ENCODE data around the gene MARCHF3.
"Not testable (repeated sequence)": the region's sequence is repeated elsewhere in the genome, so short reads cannot be mapped to it uniquely, and the experiment has no call there.

Gene MARCHF3

DNA sequence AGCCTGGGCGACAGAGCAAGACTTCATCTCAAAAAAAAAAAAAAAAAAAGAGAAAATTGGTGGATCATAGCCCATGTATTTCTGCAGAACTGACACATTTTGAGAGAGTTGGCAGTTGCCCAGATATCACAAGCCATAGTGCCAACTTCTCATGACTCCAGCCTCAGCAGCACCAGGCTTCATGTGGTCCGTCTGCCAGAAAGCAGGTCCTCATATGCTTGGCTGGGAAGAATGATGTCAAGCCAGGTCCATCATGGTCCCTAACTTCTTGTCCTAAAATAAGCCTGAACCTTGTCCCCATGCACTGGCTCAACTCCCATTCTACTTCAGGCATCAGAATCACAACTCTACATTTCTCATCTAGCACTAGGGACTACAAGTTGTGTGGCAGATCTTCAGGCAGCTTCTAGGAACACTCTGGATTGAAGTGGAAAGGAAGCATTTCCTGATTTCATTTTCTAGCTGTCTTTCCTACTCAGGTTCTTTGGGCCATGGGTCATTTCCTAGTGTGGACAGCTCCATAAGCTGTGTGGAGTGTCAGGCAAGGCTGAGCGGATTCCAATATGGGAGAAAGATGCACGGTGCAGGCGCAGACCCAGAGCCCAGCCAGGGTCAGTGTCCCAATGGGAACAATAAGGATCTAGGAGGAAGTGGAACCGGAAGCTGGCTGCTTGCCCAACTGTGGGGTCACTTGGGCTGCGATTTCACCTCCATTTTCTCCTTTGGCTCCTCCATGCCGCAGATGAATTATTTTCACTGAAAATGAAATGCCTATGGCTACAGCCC, 163.3 kb downstream of the MARCHF3 start:
- no peak for DNase-seq

GRCh38 chr5:126865299-126865698, 165.1 kb downstream of the MARCHF3 start:
- DNase-seq: no peak

DNA sequence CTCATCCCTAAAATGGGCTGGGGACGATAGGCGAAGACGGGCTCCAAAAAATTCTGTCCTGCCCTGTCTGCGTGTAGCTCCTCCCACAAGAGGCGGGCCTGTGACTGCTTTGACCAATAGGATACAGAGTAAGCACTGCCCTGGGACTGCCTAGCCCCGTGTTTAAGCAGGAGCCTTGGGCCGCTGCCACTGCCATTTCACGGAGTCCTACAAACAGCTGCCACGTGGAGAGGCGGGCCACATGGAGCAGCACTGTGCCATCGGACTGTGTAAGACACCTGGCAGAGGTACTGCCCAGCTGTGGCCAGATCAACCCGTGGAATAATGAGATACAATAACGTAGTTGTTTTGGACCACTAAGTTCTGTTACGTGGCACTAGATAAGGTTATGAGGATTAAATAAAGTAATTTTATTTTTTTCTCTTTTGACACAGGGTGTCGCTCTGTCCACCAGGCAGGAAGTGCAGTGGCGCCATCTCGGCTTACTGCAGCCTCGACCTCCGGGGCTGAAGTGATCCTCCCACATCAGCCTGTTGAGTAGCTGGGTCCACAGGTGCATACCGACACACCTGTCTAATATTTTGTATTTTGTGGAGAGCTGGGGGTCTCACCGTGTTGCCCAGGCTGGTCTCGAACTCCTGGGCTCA, 166.2 kb downstream of the MARCHF3 start:
- DNase-seq: no peak

DNA sequence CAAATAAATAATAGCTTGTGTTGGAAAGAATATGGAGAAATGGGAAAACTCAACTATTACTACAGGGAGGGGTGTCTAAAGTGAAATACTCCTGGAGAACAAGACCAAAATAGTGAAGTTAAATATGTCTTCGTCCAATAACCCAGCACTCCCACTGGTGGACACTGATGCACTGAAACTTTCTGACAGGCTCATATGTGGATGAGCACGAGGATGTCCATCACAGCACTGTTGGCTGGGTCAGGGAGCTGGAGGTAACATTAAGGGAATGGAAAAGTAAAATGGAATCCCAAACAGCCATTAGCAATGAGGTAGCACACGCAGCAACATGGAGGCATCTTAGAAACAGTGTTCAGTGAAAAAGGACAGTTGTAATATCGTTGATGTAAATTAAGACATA, 167.0 kb downstream of the MARCHF3 start:
- no peak for DNase-seq

DNA sequence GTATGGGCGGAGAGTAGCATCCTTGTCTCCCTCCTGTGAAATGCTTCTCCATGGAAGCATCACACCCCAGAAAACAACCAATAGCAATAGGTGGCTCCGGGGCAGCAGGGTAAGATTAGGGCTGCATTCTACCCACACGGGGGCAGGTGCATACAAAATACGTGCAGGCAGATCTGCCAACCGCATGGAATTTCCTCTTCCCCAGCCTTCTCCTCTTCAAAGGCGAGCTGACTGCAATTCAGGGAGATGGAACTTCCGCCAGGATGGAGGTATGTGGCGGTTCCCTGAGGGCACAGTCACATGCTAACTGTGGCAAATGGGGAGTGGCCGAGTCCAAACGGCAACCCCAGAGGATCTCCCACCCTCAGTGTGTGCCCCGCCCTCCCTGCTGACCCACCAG, 171.9 kb downstream of the MARCHF3 start:
- no peak for DNase-seq

- no peak for DNase-seq
Observed at GRCh38 chr5:126857472-126858410, 172.6 kb downstream of the MARCHF3 start.

GRCh38 chr5:126855266-126855665, 175.1 kb downstream of the MARCHF3 start:
- no peak for DNase-seq

DNA sequence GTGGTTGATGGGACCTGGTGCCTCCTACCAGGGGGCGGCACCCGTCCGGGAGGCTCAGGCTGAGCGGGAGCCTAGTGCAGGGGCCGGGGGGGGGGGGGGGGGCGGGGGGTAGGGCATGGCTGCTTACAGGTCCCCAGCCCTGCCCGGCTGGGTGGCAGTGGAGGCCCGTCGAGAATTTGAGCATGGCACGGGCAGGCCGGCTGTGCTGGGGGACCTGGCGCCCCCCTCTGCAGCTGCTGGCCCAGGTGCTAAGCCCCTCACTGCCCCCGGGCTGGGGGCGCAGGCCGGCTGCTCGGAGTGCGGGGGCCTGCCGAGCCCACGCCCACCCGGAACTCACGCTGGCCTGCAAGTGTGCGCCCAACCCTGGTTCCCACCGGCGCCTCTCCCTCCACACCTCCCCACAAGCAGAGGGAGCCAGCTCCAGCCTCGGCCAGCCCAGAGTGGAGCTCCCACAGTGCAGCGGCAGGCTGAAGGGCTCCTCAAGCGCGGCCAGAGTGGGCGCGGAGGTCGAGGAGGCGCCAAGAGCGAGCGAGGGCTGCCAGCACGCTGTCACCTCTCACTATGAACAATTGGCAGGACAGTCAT, 175.7 kb downstream of the MARCHF3 start:
- DNase-seq: no peak

DNA sequence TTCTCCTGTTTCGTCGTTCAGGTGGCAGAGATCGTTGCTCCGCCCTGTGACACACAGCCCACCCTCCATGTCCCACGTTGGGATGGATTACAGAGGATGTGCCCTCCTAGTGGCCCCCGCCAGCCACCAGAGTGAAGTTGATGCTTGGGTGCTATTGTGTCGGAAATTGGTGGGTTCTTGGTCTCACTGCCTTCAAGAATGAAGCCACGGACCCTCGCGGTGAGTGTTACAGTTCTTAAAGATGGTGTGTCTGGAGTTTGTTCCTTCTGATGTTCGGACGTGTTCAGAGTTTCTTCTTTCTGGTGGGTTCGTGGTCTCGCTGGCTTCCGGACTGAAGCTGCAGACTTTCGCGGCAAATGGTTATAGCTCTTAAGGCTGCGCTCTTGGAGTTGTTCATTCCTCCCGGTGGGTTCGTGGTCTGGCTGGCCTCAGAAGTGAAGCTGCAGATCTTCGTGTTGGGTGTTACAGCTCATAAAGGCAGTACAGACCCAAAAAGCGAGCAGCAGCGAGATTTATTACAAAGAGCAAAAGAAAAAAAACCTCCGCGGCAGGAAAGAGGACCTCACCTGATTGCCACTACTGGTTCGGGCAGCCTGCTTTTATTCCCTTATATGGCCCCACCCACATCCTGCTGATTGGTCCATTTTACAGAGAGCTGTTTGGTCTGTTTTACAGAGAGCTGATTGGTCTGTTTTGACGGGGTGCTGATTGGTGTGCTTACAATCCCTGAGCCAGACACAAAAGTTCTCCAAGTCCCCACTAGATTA, 176.6 kb downstream of the MARCHF3 start:
- DNase-seq: not testable (repeated sequence)

GRCh38 chr5:126852841-126853271, 177.5 kb downstream of the MARCHF3 start:
- DNase-seq: no peak

GRCh38 chr5:126852091-126852571, 178.2 kb downstream of the MARCHF3 start:
- DNase-seq: no peak

GRCh38 chr5:126851501-126852011, 178.8 kb downstream of the MARCHF3 start:
- no peak for DNase-seq

GRCh38 chr5:126849101-126849678, 181.2 kb downstream of the MARCHF3 start:
- no peak for DNase-seq

DNA sequence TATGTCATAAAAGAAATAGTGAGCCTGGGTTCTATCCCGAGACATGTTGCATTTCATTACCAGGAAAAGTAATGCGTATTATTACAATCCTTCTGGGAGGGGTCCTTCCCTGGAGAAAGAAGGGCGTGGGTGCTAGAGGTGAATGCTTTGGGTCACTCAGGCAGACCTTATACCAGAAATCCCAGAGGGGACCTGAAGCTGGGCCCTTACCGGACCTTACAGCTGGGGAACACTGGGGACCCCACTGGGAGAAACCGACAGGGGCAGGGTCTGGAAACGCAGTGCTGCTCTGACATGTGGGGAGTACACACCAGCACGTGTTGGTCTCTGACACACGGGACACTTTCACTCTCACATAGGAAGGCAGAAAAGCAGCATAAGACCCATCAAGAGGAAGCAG, 182.1 kb downstream of the MARCHF3 start:
- DNase-seq: no peak

- no peak for DNase-seq
Observed at GRCh38 chr5:126847826-126848251, 182.5 kb downstream of the MARCHF3 start.

- no peak for DNase-seq
Observed at GRCh38 chr5:126847456-126847820, 182.9 kb downstream of the MARCHF3 start.

DNA sequence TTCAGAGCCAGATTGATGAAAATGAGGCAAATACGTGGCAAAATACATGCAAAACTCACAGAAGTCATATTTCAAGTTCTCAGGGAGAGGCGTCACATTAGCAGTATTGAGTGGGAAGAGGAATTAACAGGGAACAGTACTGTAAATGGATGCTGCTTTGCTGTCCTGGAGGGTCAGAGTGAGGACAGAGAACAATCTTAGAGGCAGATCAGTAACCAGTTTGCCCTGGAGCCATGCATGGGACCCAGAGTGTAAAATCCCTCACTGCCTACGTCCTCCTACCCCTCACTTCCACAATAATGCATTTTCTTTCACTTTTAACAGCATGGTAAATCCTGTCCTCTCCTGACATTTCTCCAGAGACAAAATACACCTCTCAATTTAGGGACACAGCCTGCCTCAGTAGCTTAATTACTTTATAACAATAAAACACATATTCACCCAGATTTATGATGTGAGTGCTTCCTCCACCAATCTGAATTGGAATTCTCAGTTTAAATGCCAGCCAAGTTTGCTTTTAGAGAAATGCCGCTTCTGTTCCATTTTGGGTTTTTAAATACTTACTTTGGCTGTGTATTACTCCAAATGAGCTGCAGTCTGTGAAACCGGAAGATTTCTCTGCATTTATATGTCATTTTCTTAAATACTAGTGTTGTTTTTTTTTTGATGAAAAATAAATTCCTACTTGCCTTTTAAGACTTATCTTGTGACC, 183.5 kb downstream of the MARCHF3 start:
- DNase-seq: no peak

- DNase-seq: no peak
Observed at GRCh38 chr5:126846344-126846743, 184.0 kb downstream of the MARCHF3 start.

- peak; percentile 16 for DNase-seq
Observed at GRCh38 chr5:126845470-126846070, 184.8 kb downstream of the MARCHF3 start.

DNA sequence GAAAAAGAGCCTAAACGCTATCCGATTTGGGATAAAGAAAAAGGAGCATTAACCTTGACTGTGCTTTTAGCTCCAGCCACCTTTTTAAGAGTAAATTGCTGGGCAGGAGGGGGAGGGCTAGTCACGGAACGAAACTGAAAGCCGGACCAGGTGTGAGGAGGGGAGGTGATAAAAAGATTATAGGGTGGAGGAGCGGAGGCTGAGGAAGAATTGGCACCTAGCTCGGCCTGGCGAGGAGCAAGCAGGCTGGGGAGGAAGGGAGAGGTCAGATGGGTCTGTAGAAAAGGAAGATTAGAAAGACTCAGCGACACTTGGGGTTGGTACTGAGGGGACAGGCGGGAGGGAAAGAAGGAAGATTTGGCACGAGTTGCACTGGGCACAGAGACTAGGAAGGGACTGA, 187.0 kb downstream of the MARCHF3 start:
- DNase-seq: not testable (repeated sequence)
